ENCODE results near the gene EYA4. TPM values are rescaled to one million over a fixed set of nuclear protein-coding genes. Genes with fewer than 3 reads are reported as not detected.
A peak's percentile ranks its signal among the peaks of the same experiment; 100 is the strongest.
"Not testable (repeated sequence)": the region's sequence is repeated elsewhere in the genome, so short reads cannot be mapped to it uniquely, and the experiment has no call there.

Gene EYA4
- total RNA-seq, 2 donors from 2014 or later = 7.2 to 8.5 TPM

DNA sequence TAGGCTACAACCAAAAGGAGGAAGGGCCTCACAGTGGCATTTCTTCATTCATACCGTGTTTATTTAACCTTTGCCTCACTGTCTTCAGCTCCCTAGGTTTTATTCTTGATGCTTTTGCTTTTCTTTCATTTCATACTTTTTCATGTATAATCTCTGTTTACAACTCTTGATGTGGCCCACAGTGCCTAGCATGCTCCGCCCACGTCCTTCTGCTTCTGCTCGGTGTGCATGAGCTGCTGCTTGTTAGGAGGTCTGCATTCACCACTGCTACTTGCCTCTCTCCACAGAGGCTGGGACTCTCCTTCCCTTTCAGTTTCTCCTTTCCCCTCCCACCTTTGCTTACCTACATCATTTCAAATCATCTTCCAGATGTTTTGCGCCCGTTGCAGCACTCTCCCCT, 147.6 kb downstream of the EYA4 start:
- ATAC-seq (no peak), DNase-seq (no peak)
- intact Hi-C loops (cut with DNase I) = no loop called here

DNA sequence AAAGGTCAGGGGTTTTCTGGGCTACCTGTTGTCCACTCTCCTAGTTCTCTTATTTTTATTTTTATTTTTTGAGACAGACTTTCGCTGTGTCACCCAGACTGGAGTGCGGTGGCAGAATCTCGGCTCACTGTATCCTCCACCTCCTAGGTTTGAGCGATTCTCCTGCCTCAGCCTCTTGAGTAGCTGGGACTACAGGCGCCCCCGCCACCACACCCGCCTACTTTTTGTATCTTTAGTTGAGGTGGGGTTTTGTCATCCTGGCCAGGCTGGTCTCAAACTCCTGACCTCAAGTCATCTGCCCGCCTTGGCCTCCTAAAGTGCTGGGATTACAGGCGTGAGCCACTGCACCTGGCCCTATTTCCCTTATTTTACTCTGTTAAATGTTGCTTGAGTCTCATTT, 149.0 kb downstream of the EYA4 start:
- DNase-seq (no peak), ATAC-seq (no peak)
- intact Hi-C loops (cut with DNase I) = no loop called here

DNA sequence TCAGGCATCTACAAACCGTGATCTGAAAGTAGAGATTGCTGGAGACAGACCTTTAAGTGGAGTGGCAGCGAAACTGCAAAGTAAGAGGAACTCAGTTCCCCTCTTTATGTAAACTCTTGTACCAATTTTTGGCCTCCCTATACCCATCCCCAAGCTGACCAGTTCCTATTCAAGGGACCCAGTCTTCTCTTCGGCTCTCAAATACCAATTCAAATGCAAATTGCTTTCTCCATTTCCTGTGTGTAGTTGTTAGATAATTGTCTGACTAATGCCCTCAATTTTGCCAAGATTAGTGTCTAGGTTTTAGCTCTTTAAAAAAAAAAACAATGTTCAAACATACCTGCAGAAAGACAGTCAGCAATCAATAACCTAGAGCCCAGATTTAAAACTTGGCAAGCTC, 150.9 kb downstream of the EYA4 start:
- intact Hi-C loops (cut with DNase I) = no loop called here
- no peak for DNase-seq
- no peak for ATAC-seq

DNA sequence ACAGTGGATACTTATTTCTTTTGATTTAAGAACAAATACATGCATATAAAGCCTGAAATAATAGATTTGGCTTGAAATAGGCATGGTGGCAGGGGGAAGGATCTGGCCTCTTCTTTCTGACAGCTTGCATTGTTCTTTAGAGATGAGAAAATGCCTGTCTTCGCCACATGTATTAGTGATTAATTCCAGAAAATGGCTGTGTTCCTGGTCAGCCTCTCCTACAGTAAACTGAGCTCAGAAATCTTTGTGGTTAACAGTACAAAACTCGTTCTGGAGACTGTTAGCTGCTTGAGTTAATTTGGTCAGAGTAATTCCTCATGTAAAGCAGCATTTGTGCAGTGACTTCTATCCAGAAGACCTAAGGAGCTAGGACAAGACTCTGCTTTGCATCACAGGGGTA, 151.5 kb downstream of the EYA4 start:
- DNase-seq (no peak), ATAC-seq (no peak)
- intact Hi-C loops (cut with DNase I) = no loop called here

DNA sequence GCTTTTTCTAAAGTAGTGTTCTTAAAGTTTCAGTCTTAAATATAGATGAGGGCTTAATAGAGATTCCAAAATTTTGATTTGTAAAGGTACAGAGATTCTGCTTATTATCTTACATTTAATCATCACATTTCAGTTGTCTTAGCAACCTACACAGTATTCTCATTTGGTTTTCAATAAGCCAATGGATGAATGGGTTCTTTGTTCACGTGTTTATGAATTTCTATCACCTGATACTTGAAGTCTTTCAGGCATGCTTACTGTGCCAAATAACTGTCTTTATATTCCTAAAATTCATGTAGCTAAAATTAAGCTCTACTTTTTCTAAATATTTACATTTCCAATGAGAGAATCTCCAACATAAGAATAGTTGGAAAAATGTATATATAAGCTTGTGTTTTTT, 152.7 kb downstream of the EYA4 start:
- ATAC-seq (no peak), DNase-seq (no peak)
- intact Hi-C loops (cut with DNase I) = no loop called here

DNA sequence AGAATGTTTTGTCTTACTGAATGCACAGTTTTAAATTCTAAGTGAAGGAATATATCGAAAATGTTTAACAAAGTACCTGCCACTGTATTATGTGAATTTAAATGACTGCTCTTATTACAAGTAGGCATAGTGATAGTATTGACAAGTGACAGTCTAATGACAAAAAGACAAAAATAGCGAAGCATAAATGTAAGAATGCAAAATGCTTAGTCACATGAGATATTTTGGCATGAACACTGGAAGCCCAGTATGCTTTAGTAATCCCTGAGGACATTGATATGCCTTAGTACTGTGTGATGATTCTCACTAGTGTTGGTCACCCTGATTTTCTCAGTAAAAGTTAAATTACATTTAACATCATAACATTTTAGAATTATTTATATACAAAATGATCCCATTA, 153.5 kb downstream of the EYA4 start:
- intact Hi-C loops (cut with DNase I) = no loop called here
- ATAC-seq (no peak), DNase-seq (no peak)

DNA sequence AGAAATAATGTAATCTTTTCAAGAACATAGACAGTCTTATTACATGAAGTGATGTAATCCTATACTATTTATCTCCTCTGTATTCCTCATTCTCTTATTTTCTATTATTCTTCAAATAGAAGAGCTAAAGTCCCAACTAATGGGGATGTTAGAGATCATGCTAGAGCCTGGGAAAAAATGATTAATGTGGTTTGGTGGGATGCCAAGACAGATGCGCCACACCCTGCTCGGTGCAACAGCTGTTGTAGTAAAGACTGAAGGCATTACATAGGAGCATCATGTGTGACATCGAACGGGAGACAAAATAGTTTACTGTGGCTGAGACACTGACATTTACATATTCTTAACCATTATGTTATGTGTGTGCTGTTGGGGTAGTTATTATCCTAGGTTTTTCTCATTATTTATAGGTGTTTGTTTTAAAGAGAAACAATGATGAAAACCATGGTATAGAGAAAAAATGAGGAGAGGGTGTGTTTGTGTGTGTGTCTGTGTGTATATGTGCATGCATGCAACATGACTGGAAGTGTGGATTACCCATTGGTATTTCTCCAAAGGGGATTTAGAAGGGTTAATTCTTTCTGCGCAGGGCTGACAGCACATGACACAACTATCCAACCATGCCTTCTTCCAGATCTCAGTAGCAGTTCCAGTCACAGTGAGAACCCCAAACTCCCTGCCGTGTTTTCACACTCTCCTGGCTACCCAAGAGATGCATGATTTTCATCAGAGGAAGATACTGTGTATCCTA, 155.3 kb downstream of the EYA4 start:
- DNase-seq (no peak), ATAC-seq (no peak)
- intact Hi-C loops (cut with DNase I) = no loop called here

DNA sequence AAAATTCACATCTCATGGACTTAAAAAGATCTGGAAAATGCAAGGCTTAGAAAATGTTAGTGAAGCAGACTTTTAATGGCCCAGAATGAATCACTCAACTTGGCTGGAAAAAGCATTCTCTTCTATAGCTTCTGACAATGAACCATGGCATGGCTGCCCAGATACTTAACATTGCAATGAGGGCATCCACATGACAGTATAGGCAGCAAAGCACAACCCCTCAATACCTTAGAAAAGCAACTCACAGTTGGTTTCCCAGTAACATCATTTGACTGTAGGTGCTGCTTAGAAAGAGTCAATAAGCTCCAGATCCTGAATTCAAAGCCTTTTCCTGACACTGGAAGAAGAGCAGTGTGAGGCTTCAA, 155.8 kb downstream of the EYA4 start:
- intact Hi-C loops (cut with DNase I) = no loop called here
- ATAC-seq (no peak), DNase-seq (no peak)

DNA sequence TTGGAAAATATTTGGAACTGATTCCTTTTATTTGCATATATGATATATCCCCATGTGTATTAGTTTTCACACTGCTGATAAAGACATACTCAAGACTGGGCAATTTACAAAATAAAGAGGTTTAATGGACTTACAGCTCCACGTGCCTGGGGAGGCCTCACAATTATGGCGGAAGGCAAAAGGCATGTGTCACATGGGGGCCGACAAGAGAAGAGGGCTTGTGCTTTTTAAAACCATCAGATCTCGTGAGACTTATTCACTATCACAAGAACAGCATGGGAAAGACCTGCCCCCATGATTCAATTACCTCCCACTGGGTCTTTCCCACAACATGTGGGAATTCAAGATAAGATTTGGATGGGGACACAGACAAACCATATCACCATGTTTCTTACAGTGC, 156.4 kb downstream of the EYA4 start:
- ATAC-seq; intact Hi-C loops (cut with DNase I); DNase-seq: not testable (repeated sequence)

DNA sequence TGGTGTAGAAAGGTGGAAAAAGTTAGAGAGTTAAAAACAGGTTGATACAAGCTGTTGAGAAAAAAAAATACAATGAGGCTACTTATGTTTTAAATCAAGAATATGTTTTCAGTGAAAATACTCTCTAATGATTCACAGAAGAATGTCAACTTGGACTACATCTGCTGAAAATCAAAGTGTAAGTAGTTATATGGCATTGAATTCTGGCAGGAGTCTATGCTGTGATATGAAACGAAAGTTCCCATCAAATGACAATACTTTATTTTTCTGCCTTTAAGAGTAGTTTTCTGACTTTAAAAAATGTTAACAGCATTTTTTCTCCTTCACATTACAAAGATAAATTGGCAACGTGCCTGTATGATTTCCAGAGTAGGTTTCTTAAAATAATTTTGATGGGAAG, 158.3 kb downstream of the EYA4 start:
- no peak for DNase-seq
- no peak for ATAC-seq
- intact Hi-C loops (cut with DNase I) = no loop called here

DNA sequence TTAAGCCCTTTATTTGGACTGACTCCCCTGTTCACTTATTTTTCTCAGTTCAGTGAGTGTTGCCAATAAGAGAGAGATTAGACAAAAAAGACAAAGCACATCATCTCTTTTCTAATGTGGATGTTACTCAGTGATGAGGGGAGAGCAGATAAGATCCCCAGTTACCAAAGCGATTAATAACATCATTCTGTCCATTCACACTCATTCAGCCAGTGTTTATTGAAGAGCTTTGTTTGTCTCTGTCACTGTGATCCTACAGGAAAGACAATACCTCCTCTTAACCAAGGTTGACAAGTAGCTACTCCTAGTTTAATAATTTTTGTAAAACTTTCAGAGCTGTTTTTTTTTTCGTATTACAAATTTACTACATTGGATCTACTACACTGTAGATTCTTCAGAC, 163.0 kb downstream of the EYA4 start:
- ATAC-seq (no peak), DNase-seq (no peak)
- intact Hi-C loops (cut with DNase I) = no loop called here

DNA sequence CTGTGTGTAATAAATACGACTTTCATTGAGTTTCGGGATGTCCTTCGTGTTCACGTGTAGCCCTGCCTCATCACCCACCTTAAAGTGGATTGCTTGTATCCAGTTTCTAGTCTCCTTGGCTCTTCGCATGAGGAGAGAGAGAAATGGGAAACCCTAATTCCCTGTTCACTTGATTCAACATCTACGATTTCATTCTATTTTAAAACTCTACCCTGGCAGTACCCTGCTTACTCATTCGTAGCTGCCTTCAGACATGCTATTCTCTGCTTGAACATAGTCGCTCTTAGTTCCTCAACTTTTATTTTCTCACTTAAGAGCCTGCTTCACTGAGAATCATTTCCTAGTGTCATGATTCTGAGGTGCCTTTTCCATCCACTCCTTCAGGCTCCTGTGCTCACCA, 163.6 kb downstream of the EYA4 start:
- DNase-seq = no peak
- intact Hi-C loops (cut with DNase I) = no loop called here
- ATAC-seq = no peak

DNA sequence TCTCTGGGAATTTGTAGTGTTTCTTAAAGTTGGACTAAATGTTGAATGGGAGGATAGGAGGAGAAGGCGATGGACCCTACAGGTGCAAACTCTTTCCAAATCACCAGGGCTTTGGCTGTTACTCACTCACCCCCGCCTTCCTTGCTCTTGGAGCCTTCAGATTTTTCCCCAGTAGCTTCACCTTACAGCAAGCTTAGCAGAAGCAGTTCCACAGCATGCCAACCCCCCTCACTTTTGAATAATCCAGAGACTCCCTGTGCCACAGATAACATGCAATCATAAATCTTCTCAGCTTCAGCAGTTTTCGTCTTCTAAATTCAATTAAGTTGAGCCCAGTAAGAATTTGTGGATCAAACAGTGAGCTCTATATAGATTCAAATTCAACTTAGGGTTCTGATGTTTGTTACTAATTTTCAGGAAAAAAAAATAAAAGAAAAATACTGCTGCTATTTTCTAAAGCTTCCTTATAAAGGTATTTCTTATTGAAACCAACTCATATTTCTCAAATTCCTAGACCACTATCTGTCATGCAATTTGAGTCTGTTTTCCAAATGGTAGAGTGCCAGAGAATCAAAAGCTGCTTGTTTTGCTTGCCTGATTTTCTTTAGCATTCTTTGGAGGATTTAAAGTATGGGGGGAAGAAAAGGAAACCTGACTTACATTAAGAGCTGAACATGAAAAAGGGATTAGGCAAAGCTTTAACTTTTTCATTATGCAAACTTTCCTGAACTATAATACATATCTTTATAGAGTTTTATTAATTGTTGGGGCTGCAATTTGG, 166.4 kb downstream of the EYA4 start:
- DNase-seq (no peak), ATAC-seq (peak in 1 of 2 donors; percentile 36)
- intact Hi-C loops (cut with DNase I) = no loop called here

DNA sequence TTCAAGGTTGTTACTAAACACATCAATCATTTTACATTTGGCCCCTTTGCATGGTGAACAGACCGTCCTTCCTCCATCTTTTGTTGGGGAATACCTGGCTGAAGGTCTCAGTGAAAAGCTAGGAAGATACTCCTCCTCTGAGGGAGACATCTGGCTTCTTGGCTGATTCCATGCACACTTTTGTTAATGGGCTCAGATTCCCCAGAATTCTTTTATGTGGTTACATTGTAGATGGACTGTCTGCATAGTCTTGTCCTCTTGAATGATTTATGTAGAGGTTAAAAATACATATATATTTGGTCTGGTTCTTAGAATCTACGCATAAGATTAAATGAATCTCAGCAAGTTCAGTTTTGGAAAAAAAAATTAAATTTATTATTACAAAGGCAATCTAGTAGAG, 167.0 kb downstream of the EYA4 start:
- ATAC-seq (no peak), DNase-seq (no peak)
- intact Hi-C loops (cut with DNase I) = no loop called here

DNA sequence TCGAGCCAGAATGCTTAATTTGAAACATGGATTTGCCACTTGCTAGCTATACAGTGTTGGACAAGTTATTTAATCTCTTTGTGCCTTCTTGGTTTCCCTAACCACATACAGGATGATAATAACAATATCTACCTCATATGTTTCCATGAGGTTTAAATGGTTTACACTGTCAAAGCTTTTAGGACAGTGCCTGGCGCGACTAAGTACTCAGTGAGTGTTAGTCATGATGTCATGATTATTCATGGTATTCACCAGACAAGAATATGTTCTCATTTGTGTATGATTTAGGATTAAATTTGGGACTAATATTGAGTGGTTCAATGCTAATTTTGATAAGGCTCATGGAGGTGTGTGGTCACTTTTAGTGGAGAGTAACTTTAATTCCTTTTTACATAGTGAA, 167.4 kb downstream of the EYA4 start:
- intact Hi-C loops (cut with DNase I) = no loop called here
- no peak for ATAC-seq
- DNase-seq = no peak

DNA sequence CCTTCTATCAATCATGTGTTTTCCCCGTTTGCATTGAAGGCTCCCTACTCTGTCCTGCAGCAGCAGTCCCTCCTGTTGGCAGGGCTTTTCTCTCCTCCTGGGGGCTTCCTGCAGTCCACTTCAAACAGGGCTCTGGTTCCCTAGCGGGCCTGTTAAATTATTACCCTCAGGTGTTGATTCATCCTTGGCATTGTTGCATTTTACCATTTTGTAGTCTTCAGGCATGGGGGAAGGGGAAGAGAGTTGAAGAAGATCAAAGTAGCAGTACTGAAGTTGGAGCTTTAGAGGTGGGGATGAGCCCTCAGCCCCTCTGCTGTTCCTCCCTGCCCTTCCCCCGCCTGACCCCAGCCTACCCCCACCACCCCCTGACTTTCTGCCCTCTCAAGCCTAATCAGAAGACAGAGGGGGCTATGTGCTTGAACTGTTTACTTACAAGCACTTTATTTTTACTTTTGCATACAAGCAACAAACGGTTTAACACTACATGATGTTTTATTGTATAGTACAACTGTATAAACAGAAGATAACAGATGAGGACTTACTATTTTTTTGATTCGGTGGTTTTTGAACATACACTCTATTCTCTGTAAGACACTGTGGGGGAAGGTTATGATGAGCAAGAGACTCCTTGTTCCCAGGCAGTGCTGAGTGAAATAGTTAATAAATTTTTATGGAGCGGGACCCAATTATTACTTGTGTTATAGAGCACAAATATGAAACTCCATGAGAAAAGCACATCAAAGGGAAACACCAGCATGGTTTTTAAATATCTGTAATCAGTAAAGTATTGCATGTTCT, 169.7 kb downstream of the EYA4 start:
- no peak for DNase-seq
- intact Hi-C loops (cut with DNase I) = no loop called here
- ATAC-seq = no peak

DNA sequence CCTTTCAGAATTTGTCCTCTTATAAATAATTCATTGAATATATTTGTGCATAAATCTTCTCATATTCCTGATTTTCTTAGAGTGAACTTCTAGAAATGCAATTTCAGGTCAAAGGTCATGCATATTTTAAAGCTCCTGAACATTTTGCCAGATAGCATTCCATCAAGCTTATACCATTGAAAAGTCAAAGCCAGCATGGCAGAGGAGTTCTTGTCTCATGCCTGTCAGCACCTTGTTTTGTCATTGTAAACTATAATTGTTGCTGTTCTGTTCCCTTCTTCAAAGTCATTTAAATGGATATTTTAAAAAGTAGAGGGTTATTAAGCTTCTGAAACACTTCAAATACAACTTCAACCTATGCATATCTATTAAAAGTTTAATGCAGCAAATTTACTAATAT, 170.6 kb downstream of the EYA4 start:
- ATAC-seq (no peak), DNase-seq (no peak)
- intact Hi-C loops (cut with DNase I) = no loop called here

DNA sequence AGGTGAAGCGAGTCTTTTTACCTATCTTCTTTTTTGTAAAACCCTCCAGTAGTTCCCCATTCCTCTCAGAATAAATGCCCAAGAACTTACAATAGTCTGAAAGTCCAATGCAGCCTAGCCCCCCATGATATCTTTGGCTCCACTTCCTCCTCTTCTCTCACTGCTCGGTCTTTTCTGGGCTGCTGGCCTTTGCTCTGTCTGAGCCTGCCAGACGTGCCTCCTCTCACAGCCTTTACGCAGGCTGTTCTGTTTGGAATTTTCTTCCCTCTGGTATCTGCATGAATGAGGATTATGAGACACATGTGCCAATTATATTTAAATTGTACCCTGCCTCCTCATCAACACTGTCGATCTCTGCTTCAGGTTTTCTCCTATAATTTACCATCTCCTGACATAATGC, 174.1 kb downstream of the EYA4 start:
- intact Hi-C loops (cut with DNase I) = no loop called here
- ATAC-seq = peak in 1 of 2 donors; percentile 35
- no peak for DNase-seq

DNA sequence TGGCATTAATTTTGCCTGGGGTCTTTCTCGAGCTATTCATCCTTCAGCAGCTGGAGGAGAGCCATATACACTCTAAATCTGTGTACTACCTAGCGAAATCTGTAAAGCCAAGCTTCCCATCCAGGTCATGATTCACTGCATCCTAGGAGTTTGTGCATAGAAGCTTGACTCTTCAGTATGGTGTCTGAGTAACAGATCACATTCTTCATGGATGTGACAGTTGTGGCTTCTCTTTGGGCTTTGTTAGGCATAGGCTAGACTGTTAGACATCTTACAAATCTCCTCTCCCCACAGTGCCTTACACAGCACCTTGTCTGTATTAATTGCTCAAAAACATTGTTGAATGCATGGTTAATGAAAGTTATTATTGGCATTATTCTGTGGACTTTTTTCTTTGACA, 177.0 kb downstream of the EYA4 start:
- no peak for ATAC-seq
- no peak for DNase-seq
- intact Hi-C loops (cut with DNase I) = no loop called here

DNA sequence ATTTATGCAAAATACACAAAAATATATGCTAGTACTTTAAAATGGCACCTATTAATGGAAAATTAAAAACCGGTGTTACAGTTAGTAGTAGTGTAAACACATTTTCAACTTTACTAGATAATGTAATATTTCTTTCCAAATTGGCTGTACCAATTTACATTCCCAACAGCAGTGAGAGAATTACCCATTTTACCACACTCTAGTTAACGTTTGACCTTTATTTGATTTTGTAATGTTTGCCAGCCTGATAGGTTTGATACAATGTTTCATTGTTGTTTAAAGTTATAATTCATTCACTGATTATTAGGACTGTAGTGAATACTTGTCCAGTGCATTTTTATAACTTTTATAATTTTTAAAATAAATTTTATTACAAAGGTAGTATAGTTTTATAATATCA, 182.1 kb downstream of the EYA4 start:
- ATAC-seq = no peak
- no peak for DNase-seq
- intact Hi-C loops (cut with DNase I) = no loop called here
